IMR-90 (cell line): ENCODE measurements around the gene ABITRAM. TPM values are rescaled to one million over a fixed set of nuclear protein-coding genes. Genes with fewer than 3 reads are reported as not detected.
"Not testable (repeated sequence)": the region's sequence is repeated elsewhere in the genome, so short reads cannot be mapped to it uniquely, and the experiment has no call there.

Experiments used
- ATAC-seq: fragments of 200-7000 bp; cut with Tn5 transposase; 2 replicates; pipeline ENCODE4 v1.9.1; 2020; ENCODE audit warnings: low read depth, mild to moderate bottlenecking, moderate library complexity
- BruUV-seq: library from RNA; stranded (reverse); fragments of 400-500 nt; replicated peaks from 2 replicates; lab custom pipeline; 2021; lab: Mats Ljungman, UMichigan
- CTCF ChIA-PET: fragments of 300-600 bp; formaldehyde crosslinking; extraction: SDS; loops from one replicate; lab custom pipeline; 2021; ENCODE audit warnings: antibody characterized with exemption; lab: Yijun Ruan, JAX
- POLR2A ChIA-PET: fragments of 300-600 bp; sonication (Branson Sonifier 250); formaldehyde crosslinking; loops from one replicate; lab custom pipeline; 2022; ENCODE audit warnings: antibody characterized with exemption; ENCODE audit not compliant: unreplicated experiment; lab: Charles Lee
- DNase-seq: peaks from one replicate; pipeline ENCODE4 v3.0.0; 2013
- H2AFZ ChIP-seq: replicated peaks from 2 replicates; pipeline ENCODE3; 2013; ENCODE audit warnings: low read length, mild to moderate bottlenecking; ENCODE audit not compliant: poor library complexity
- H2AK5ac ChIP-seq: 2 replicates; pipeline ENCODE4 v1.6.1; 2013; ENCODE audit warnings: low read depth, low read length, inconsistent platforms
- H2AK9ac ChIP-seq: replicated peaks from 2 replicates; pipeline ENCODE3; 2013; ENCODE audit warnings: mild to moderate bottlenecking, low read depth, low read length, moderate library complexity; ENCODE audit not compliant: poor library complexity
- H2BK120ac ChIP-seq: 2 replicates; pipeline ENCODE4 v1.6.1; 2013; ENCODE audit warnings: low read depth, low read length, inconsistent platforms
- H2BK15ac ChIP-seq: 3 replicates; pipeline ENCODE4 v1.6.1; 2013; ENCODE audit warnings: low read depth, low read length, inconsistent platforms
- H2BK20ac ChIP-seq: 2 replicates; pipeline ENCODE4 v1.6.1; 2013; ENCODE audit warnings: low read depth, mild to moderate bottlenecking, inconsistent platforms, low read length, moderate library complexity
- H2BK5ac ChIP-seq: 2 replicates; pipeline ENCODE4 v1.6.1; 2013; ENCODE audit warnings: mild to moderate bottlenecking, low read depth, low read length, inconsistent platforms; ENCODE audit not compliant: poor library complexity, severe bottlenecking
- H3K14ac ChIP-seq: replicated peaks from 2 replicates; pipeline ENCODE4 v1.6.1; 2013; ENCODE audit warnings: low read depth, low read length, inconsistent platforms
- H3K18ac ChIP-seq: 2 replicates; pipeline ENCODE4 v1.6.1; 2013; ENCODE audit warnings: low read depth, low read length, control low read depth
- H3K23ac ChIP-seq: 2 replicates; pipeline ENCODE4 v1.6.1; 2013; ENCODE audit warnings: low read depth, low read length, inconsistent platforms
- H3K27ac ChIP-seq: 2 replicates; pipeline ENCODE4 v1.5.1; 2013; ENCODE audit warnings: mild to moderate bottlenecking, control low read depth, low read length; ENCODE audit not compliant: insufficient read depth
- H3K27me3 ChIP-seq: 2 replicates; pipeline ENCODE4 v1.6.1; 2013; ENCODE audit warnings: low read length; ENCODE audit not compliant: control insufficient read depth, insufficient read depth
- H3K36me3 ChIP-seq: 2 replicates; pipeline ENCODE4 v1.6.1; 2013; ENCODE audit warnings: low read length, mixed read lengths; ENCODE audit not compliant: control insufficient read depth, insufficient read depth
- H3K4ac ChIP-seq: 2 replicates; pipeline ENCODE4 v1.6.1; 2013; ENCODE audit warnings: low read depth, low read length, inconsistent platforms
- H3K4me1 ChIP-seq: 2 replicates; pipeline ENCODE4 v1.6.1; 2013; ENCODE audit warnings: low read length, mixed read lengths; ENCODE audit not compliant: control insufficient read depth, insufficient read depth
- H3K4me2 ChIP-seq: 2 replicates; pipeline ENCODE4 v1.6.1; 2013; ENCODE audit warnings: low read depth, mild to moderate bottlenecking, control low read depth, low read length, moderate library complexity
- H3K4me3 ChIP-seq: 2 replicates; pipeline ENCODE4 v1.5.1; 2013; ENCODE audit warnings: low read depth, mild to moderate bottlenecking, control low read depth, low read length, moderate library complexity; ENCODE audit not compliant: insufficient read depth
- H3K56ac ChIP-seq: 2 replicates; pipeline ENCODE4 v1.6.1; 2013; ENCODE audit warnings: low read length, inconsistent platforms; ENCODE audit not compliant: insufficient read depth; ENCODE audit errors: extremely low read depth
- H3K79me1 ChIP-seq, 2 experiments: 2 replicates each; pipeline ENCODE4 v1.6.1; 2013; ENCODE audit warnings: low read length in 2 of 2, inconsistent platforms in 1 of 2, low read depth in 1 of 2
- H3K9ac ChIP-seq: 2 replicates; pipeline ENCODE4 v1.6.1; 2013; ENCODE audit warnings: low read depth, low read length, control low read depth
- H3K9me1 ChIP-seq: 2 replicates; pipeline ENCODE4 v1.6.1; 2013; ENCODE audit warnings: low read length, inconsistent platforms; ENCODE audit not compliant: insufficient read depth
- H3K9me3 ChIP-seq: 2 replicates; pipeline ENCODE4 v1.6.1; 2013; ENCODE audit warnings: low read length; ENCODE audit not compliant: control insufficient read depth, insufficient read depth
- H4K20me1 ChIP-seq: 2 replicates; pipeline ENCODE4 v1.6.1; 2013; ENCODE audit warnings: low read length, inconsistent platforms; ENCODE audit not compliant: insufficient read depth
- H4K5ac ChIP-seq: 2 replicates; pipeline ENCODE4 v1.6.1; 2013; ENCODE audit warnings: mild to moderate bottlenecking, low read depth, low read length, control low read depth
- H4K8ac ChIP-seq, 2 experiments: 2 replicates each; pipeline ENCODE4 v1.6.1; 2013; ENCODE audit warnings: low read depth in 2 of 2, low read length in 2 of 2, control low read depth in 1 of 2, inconsistent platforms in 1 of 2
- H4K91ac ChIP-seq: 2 replicates; pipeline ENCODE4 v1.6.1; 2013; ENCODE audit warnings: low read depth, low read length, inconsistent platforms; ENCODE audit not compliant: insufficient read depth
- WGBS, 2 experiments: methylation state at CpG; one replicate each; pipeline versions ENCODE4 v1.1.5 to v1.1.7; 2013; ENCODE audit warnings: missing lambda C conversion rate in 2 of 2; ENCODE audit not compliant: insufficient read length in 1 of 2; ENCODE audit errors: extremely low coverage in 2 of 2; 5-methylcytosine and 5-hydroxymethylcytosine counted together
- dilution Hi-C: fragments of 300-500 bp; cut with HindIII; formaldehyde crosslinking; loops from one replicate; pipeline ENCODE4 v1.14.3; 2018; ENCODE audit warnings: low sequenced_read_pairs; ENCODE audit not compliant: unreplicated experiment
- in situ Hi-C: fragments of 300-500 bp; cut with MboI; formaldehyde crosslinking; loops from 3 replicates; pipeline ENCODE4 v1.14.3; 2019; ENCODE audit warnings: low sequenced_read_pairs, inconsistent platforms, mixed read lengths
- intact Hi-C: fragments of 100-400 bp; cut with micrococcal nuclease; formaldehyde crosslinking; loops from 2 replicates; pipeline ENCODE4 v1.10.0; 2022
- polyA plus RNA-seq, 3 experiments: library from polyadenylated mRNA; depleted of rRNA; stranded (reverse); fragments of >200 nt; gene quantifications; 2 replicates each; pipeline ENCODE4 v1.2.3, GENCODE V29; 2012; ENCODE audit warnings: low replicate concordance in 1 of 3
- total RNA-seq: library from RNA; depleted of rRNA; stranded (reverse); fragments of >200 nt; gene quantifications from 2 replicates; pipeline ENCODE4 v1.2.3, GENCODE V29; 2012

The ABITRAM gene
- total and polyA plus RNA-seq, 2 of the 4 experiments (the other 2 are of a cell fraction): 8.6 to 10.3 TPM

GRCh38 chr9:108920401-108920800 is 13.8 kb upstream of the ABITRAM start:
- H3K79me1 ChIP-seq, H2BK15ac ChIP-seq, H3K23ac ChIP-seq, H3K4me3 ChIP-seq, H3K14ac ChIP-seq, H4K8ac ChIP-seq, H4K91ac ChIP-seq, H3K4ac ChIP-seq, H2AFZ ChIP-seq, intact Hi-C loops, H2BK5ac ChIP-seq, H3K18ac ChIP-seq, H3K27me3 ChIP-seq, H3K9ac ChIP-seq, H3K4me2 ChIP-seq, H2BK20ac ChIP-seq, CTCF ChIA-PET, in situ Hi-C loops, ATAC-seq, H2AK9ac ChIP-seq, H3K9me1 ChIP-seq, dilution Hi-C loops, H3K27ac ChIP-seq, H3K9me3 ChIP-seq, H3K4me1 ChIP-seq, H2AK5ac ChIP-seq, H4K5ac ChIP-seq, BruUV-seq, H2BK120ac ChIP-seq, DNase-seq, H4K20me1 ChIP-seq, POLR2A ChIA-PET, H3K56ac ChIP-seq: not testable (repeated sequence)
- H3K36me3 ChIP-seq: peaks cover 24% of the 10 kb centered on the region
- no CpG with 5 or more reads among the region's 1 CpG for WGBS, 2 experiments
